IMR-90 (cell line): ENCODE measurements around the gene CSPG5. TPM values are rescaled to one million over a fixed set of nuclear protein-coding genes. Genes with fewer than 3 reads are reported as not detected.

Experiments
- ATAC-seq: fragments of 200-7000 bp; cut with Tn5 transposase; 2 replicates; pipeline ENCODE4 v1.9.1; 2020; ENCODE audit warnings: low read depth, mild to moderate bottlenecking, moderate library complexity
- BruUV-seq: library from RNA; stranded (reverse); fragments of 400-500 nt; replicated peaks from 2 replicates; lab custom pipeline; 2021; lab: Mats Ljungman, UMichigan
- CTCF ChIA-PET: fragments of 300-600 bp; formaldehyde crosslinking; extraction: SDS; loops from one replicate; lab custom pipeline; 2021; ENCODE audit warnings: antibody characterized with exemption; lab: Yijun Ruan, JAX
- POLR2A ChIA-PET: fragments of 300-600 bp; sonication (Branson Sonifier 250); formaldehyde crosslinking; loops from one replicate; lab custom pipeline; 2022; ENCODE audit warnings: antibody characterized with exemption; ENCODE audit not compliant: unreplicated experiment; lab: Charles Lee
- DNase-seq: peaks from one replicate; pipeline ENCODE4 v3.0.0; 2013
- H2AFZ ChIP-seq: replicated peaks from 2 replicates; pipeline ENCODE3; 2013; ENCODE audit warnings: low read length, mild to moderate bottlenecking; ENCODE audit not compliant: poor library complexity
- H2AK5ac ChIP-seq: 2 replicates; pipeline ENCODE4 v1.6.1; 2013; ENCODE audit warnings: low read depth, low read length, inconsistent platforms
- H2AK9ac ChIP-seq: replicated peaks from 2 replicates; pipeline ENCODE3; 2013; ENCODE audit warnings: mild to moderate bottlenecking, low read depth, low read length, moderate library complexity; ENCODE audit not compliant: poor library complexity
- H2BK120ac ChIP-seq: 2 replicates; pipeline ENCODE4 v1.6.1; 2013; ENCODE audit warnings: low read depth, low read length, inconsistent platforms
- H2BK15ac ChIP-seq: 3 replicates; pipeline ENCODE4 v1.6.1; 2013; ENCODE audit warnings: low read depth, low read length, inconsistent platforms
- H2BK20ac ChIP-seq: 2 replicates; pipeline ENCODE4 v1.6.1; 2013; ENCODE audit warnings: low read depth, mild to moderate bottlenecking, inconsistent platforms, low read length, moderate library complexity
- H2BK5ac ChIP-seq: 2 replicates; pipeline ENCODE4 v1.6.1; 2013; ENCODE audit warnings: mild to moderate bottlenecking, low read depth, low read length, inconsistent platforms; ENCODE audit not compliant: poor library complexity, severe bottlenecking
- H3K14ac ChIP-seq: replicated peaks from 2 replicates; pipeline ENCODE4 v1.6.1; 2013; ENCODE audit warnings: low read depth, low read length, inconsistent platforms
- H3K18ac ChIP-seq: 2 replicates; pipeline ENCODE4 v1.6.1; 2013; ENCODE audit warnings: low read depth, low read length, control low read depth
- H3K23ac ChIP-seq: 2 replicates; pipeline ENCODE4 v1.6.1; 2013; ENCODE audit warnings: low read depth, low read length, inconsistent platforms
- H3K27ac ChIP-seq: 2 replicates; pipeline ENCODE4 v1.5.1; 2013; ENCODE audit warnings: mild to moderate bottlenecking, control low read depth, low read length; ENCODE audit not compliant: insufficient read depth
- H3K27me3 ChIP-seq: 2 replicates; pipeline ENCODE4 v1.6.1; 2013; ENCODE audit warnings: low read length; ENCODE audit not compliant: control insufficient read depth, insufficient read depth
- H3K36me3 ChIP-seq: 2 replicates; pipeline ENCODE4 v1.6.1; 2013; ENCODE audit warnings: low read length, mixed read lengths; ENCODE audit not compliant: control insufficient read depth, insufficient read depth
- H3K4ac ChIP-seq: 2 replicates; pipeline ENCODE4 v1.6.1; 2013; ENCODE audit warnings: low read depth, low read length, inconsistent platforms
- H3K4me1 ChIP-seq: 2 replicates; pipeline ENCODE4 v1.6.1; 2013; ENCODE audit warnings: low read length, mixed read lengths; ENCODE audit not compliant: control insufficient read depth, insufficient read depth
- H3K4me2 ChIP-seq: 2 replicates; pipeline ENCODE4 v1.6.1; 2013; ENCODE audit warnings: low read depth, mild to moderate bottlenecking, control low read depth, low read length, moderate library complexity
- H3K4me3 ChIP-seq: 2 replicates; pipeline ENCODE4 v1.5.1; 2013; ENCODE audit warnings: low read depth, mild to moderate bottlenecking, control low read depth, low read length, moderate library complexity; ENCODE audit not compliant: insufficient read depth
- H3K56ac ChIP-seq: 2 replicates; pipeline ENCODE4 v1.6.1; 2013; ENCODE audit warnings: low read length, inconsistent platforms; ENCODE audit not compliant: insufficient read depth; ENCODE audit errors: extremely low read depth
- H3K79me1 ChIP-seq, 2 experiments: 2 replicates each; pipeline ENCODE4 v1.6.1; 2013; ENCODE audit warnings: low read length in 2 of 2, inconsistent platforms in 1 of 2, low read depth in 1 of 2
- H3K9ac ChIP-seq: 2 replicates; pipeline ENCODE4 v1.6.1; 2013; ENCODE audit warnings: low read depth, low read length, control low read depth
- H3K9me1 ChIP-seq: 2 replicates; pipeline ENCODE4 v1.6.1; 2013; ENCODE audit warnings: low read length, inconsistent platforms; ENCODE audit not compliant: insufficient read depth
- H3K9me3 ChIP-seq: 2 replicates; pipeline ENCODE4 v1.6.1; 2013; ENCODE audit warnings: low read length; ENCODE audit not compliant: control insufficient read depth, insufficient read depth
- H4K20me1 ChIP-seq: 2 replicates; pipeline ENCODE4 v1.6.1; 2013; ENCODE audit warnings: low read length, inconsistent platforms; ENCODE audit not compliant: insufficient read depth
- H4K5ac ChIP-seq: 2 replicates; pipeline ENCODE4 v1.6.1; 2013; ENCODE audit warnings: mild to moderate bottlenecking, low read depth, low read length, control low read depth
- H4K8ac ChIP-seq, 2 experiments: 2 replicates each; pipeline ENCODE4 v1.6.1; 2013; ENCODE audit warnings: low read depth in 2 of 2, low read length in 2 of 2, control low read depth in 1 of 2, inconsistent platforms in 1 of 2
- H4K91ac ChIP-seq: 2 replicates; pipeline ENCODE4 v1.6.1; 2013; ENCODE audit warnings: low read depth, low read length, inconsistent platforms; ENCODE audit not compliant: insufficient read depth
- CEBPB ChIP-seq: IDR thresholded peaks from 2 replicates; pipeline ENCODE4 v1.6.1; 2012; ENCODE audit warnings: low read depth, low read length, improper control_type of control experiment
- CTCF ChIP-seq: conservative IDR thresholded peaks from 2 replicates; pipeline ENCODE4 v1.5.1; 2012; ENCODE audit warnings: mild to moderate bottlenecking, low read depth, low read length, improper control_type of control experiment
- ELK1 ChIP-seq: fragments of 150-350 bp; IDR thresholded peaks from 2 replicates; pipeline ENCODE4 v1.6.1; 2016; ENCODE audit warnings: low read depth, mild to moderate bottlenecking, low read length, moderate library complexity, borderline replicate concordance
- FOS ChIP-seq: fragments of 150-350 bp; IDR thresholded peaks from 2 replicates; pipeline ENCODE4 v1.6.1; 2016; ENCODE audit warnings: low read depth, low read length
- MAZ ChIP-seq: IDR thresholded peaks from 2 replicates; pipeline ENCODE4 v1.6.1; 2012; ENCODE audit warnings: low read depth, mild to moderate bottlenecking, low read length, improper control_type of control experiment, moderate library complexity, borderline replicate concordance
- MXI1 ChIP-seq: IDR thresholded peaks from 2 replicates; pipeline ENCODE4 v1.6.1; 2012; ENCODE audit warnings: low read depth, mild to moderate bottlenecking, low read length, moderate library complexity, borderline replicate concordance
- NFE2L2 ChIP-seq: fragments of 150-350 bp; IDR thresholded peaks from 2 replicates; pipeline ENCODE4 v1.6.1; 2016; ENCODE audit warnings: low read depth, mild to moderate bottlenecking, low read length
- POLR2A ChIP-seq: IDR thresholded peaks from 2 replicates; pipeline ENCODE4 v1.6.1; 2012; ENCODE audit warnings: mild to moderate bottlenecking, low read depth, low read length
- RAD21 ChIP-seq: IDR thresholded peaks from 2 replicates; pipeline ENCODE4 v1.6.1; 2012; ENCODE audit warnings: low read length, improper control_type of control experiment
- RCOR1 ChIP-seq: IDR thresholded peaks from 2 replicates; pipeline ENCODE4 v1.6.1; 2012; ENCODE audit warnings: mild to moderate bottlenecking, low read length, improper control_type of control experiment; ENCODE audit not compliant: insufficient replicate concordance
- RFX5 ChIP-seq: IDR thresholded peaks from 2 replicates; pipeline ENCODE4 v1.8.0; 2012; ENCODE audit warnings: low read depth, mild to moderate bottlenecking, low read length, moderate library complexity
- USF2 ChIP-seq: fragments of 150-350 bp; IDR thresholded peaks from 2 replicates; pipeline ENCODE4 v1.6.1; 2017; ENCODE audit warnings: mild to moderate bottlenecking, antibody characterized with exemption, low read length, low read depth
- WGBS, 2 experiments: methylation state at CpG; one replicate each; pipeline versions ENCODE4 v1.1.5 to v1.1.7; 2013; ENCODE audit warnings: missing lambda C conversion rate in 2 of 2; ENCODE audit not compliant: insufficient read length in 1 of 2; ENCODE audit errors: extremely low coverage in 2 of 2; 5-methylcytosine and 5-hydroxymethylcytosine counted together
- dilution Hi-C: fragments of 300-500 bp; cut with HindIII; formaldehyde crosslinking; loops from one replicate; pipeline ENCODE4 v1.14.3; 2018; ENCODE audit warnings: low sequenced_read_pairs; ENCODE audit not compliant: unreplicated experiment
- in situ Hi-C: fragments of 300-500 bp; cut with MboI; formaldehyde crosslinking; loops from 3 replicates; pipeline ENCODE4 v1.14.3; 2019; ENCODE audit warnings: low sequenced_read_pairs, inconsistent platforms, mixed read lengths
- intact Hi-C: fragments of 100-400 bp; cut with micrococcal nuclease; formaldehyde crosslinking; loops from 2 replicates; pipeline ENCODE4 v1.10.0; 2022
- polyA plus RNA-seq, 3 experiments: library from polyadenylated mRNA; depleted of rRNA; stranded (reverse); fragments of >200 nt; gene quantifications; 2 replicates each; pipeline ENCODE4 v1.2.3, GENCODE V29; 2012; ENCODE audit warnings: low replicate concordance in 1 of 3
- total RNA-seq: library from RNA; depleted of rRNA; stranded (reverse); fragments of >200 nt; gene quantifications from 2 replicates; pipeline ENCODE4 v1.2.3, GENCODE V29; 2012

CSPG5 gene
- total and polyA plus RNA-seq, 2 of the 4 experiments (the other 2 are of a cell fraction): under 0.01 to 0.10 TPM

GRCh38 chr3:47594792-47595191 lies 16.1 kb upstream of the CSPG5 start:
- Histone ChIP-seq H3K56ac (no peak overlapping the region), H3K27me3 (no peaks in the 10 kb centered on the region), H4K91ac (no peak overlapping the region), H2BK5ac (no peak overlapping the region), H3K14ac (no peak overlapping the region), H2AK9ac (no peak overlapping the region), H3K4me1 (no peaks in the 10 kb centered on the region; the same call in 1 of the 2 replicates), H3K4me3 (no peak overlapping the region), H3K4me2 (no peak overlapping the region), H4K5ac (no peak overlapping the region), H3K23ac (no peak overlapping the region), H3K9ac (no peak overlapping the region), H4K8ac (no peak overlapping the region), H2AK5ac (no peak overlapping the region), H3K27ac (no peak overlapping the region), H3K9me1 (peaks cover 7% of the 10 kb centered on the region; the same call in 1 of the 2 replicates), H3K36me3 (peaks cover 16% of the 10 kb centered on the region), H2BK120ac (no peak overlapping the region), H3K18ac (no peak overlapping the region), H2BK15ac (no peak overlapping the region), H3K4ac (no peak overlapping the region), H3K79me1 (peaks cover 5 to 15% of the 10 kb centered on the region in 2 experiments; a peak in 3 of 4 replicates), H3K9me3 (no peaks in the 10 kb centered on the region), H4K20me1 (0 out of 2 replicates have a peak, but pooled peaks cover 11% of the 10 kb centered on the region), H2BK20ac (no peak overlapping the region), H2AFZ (no peak overlapping the region)
- in situ Hi-C loops: no loop called here
- dilution Hi-C loops: no loop called here
- no TSS peak for BruUV-seq
- ATAC-seq (no peak), DNase-seq (no peak)
- POLR2A ChIA-PET: no interaction called here
- TF ChIP-seq RFX5: no peak
- no peak for TF ChIP-seq CTCF
- TF ChIP-seq RCOR1: no peak
- TF ChIP-seq POLR2A: no peak
- no peak for TF ChIP-seq CEBPB
- TF ChIP-seq USF2: no peak
- TF ChIP-seq ELK1: no peak
- no peak for TF ChIP-seq RAD21
- TF ChIP-seq MAZ: no peak
- no peak for TF ChIP-seq NFE2L2
- no peak for TF ChIP-seq FOS
- no peak for TF ChIP-seq MXI1
- 100% methylated on average over 1 of the region's 3 CpGs; no CpG with 5 or more reads in 1 of the 2 experiments for WGBS, 2 experiments
- CTCF ChIA-PET: no interaction called here
- intact Hi-C loops: no loop called here
